Stomach (tissue), 19 donors: Measurements from ENCODE around the gene LRP6. TPM values are rescaled to one million over a fixed set of nuclear protein-coding genes. Genes with fewer than 3 reads are reported as not detected.
"Not testable (repeated sequence)": the region's sequence is repeated elsewhere in the genome, so short reads cannot be mapped to it uniquely, and the experiment has no call there.

Experiments used
- DNase-seq, 2 donors: peaks; one replicate each; pipeline versions ENCODE4 v3.0.0 to v3.0.0-alpha.2; 2013 to 2019
- H3K27ac ChIP-seq, 5 donors: fragments of 200-600 bp in 4 of 5; sonication (generic) in 4 of 5; one replicate each; pipeline ENCODE4 v1.5.1; 2013 to 2019; ENCODE audit warnings: mild to moderate bottlenecking in 1 of 5, moderate library complexity in 1 of 5
- H3K27me3 ChIP-seq, 3 donors: fragments of 200-600 bp; sonication (generic); one replicate each; pipeline ENCODE4 v1.5.1; 2017 to 2019; ENCODE audit warnings: mixed run types in 1 of 3
- H3K36me3 ChIP-seq, 4 donors: fragments of 200-600 bp; sonication (generic); 1 replicate in 3 of 4; 2 replicates in 1 of 4; pipeline ENCODE4 v1.5.1; 2016 to 2019
- H3K4me1 ChIP-seq, 4 donors: fragments of 200-600 bp; sonication (generic); one replicate each; pipeline ENCODE4 v1.5.1; 2016 to 2019
- H3K4me3 ChIP-seq, 4 donors: fragments of 200-600 bp; sonication (generic) in 3 of 4; one replicate each; pipeline ENCODE4 v1.5.1; 2016 to 2019; ENCODE audit warnings: mild to moderate bottlenecking in 1 of 4
- H3K9me3 ChIP-seq, 4 donors: fragments of 200-600 bp; sonication (generic); one replicate each; pipeline ENCODE4 v1.5.1; 2016 to 2019
- CTCF ChIP-seq, 7 experiments: fragments of 450-650 bp in 4 of 7; fragments of 200-600 bp in 3 of 7; sonication (generic) in 3 of 7; IDR thresholded peaks; one replicate each; pipeline ENCODE4 v1.5.1; 2016 to 2019; ENCODE audit warnings: antibody characterized with exemption in 7 of 7, control low read depth in 2 of 7, mild to moderate bottlenecking in 1 of 7
- EP300 ChIP-seq: sonication (generic); formaldehyde crosslinking; IDR thresholded peaks from one replicate; pipeline ENCODE4 v1.6.1; 2017; ENCODE audit warnings: antibody characterized with exemption
- POLR2A ChIP-seq, 4 donors: fragments of 450-650 bp; IDR thresholded peaks; one replicate each; pipeline ENCODE4 v1.6.1; 2016; ENCODE audit warnings: antibody characterized with exemption in 4 of 4, control low read depth in 2 of 4, mild to moderate bottlenecking in 1 of 4, moderate library complexity in 1 of 4
- POLR2AphosphoS5 ChIP-seq, 3 donors: sonication (generic); formaldehyde crosslinking; IDR thresholded peaks; one replicate each; pipeline ENCODE4 v1.6.1; 2016; ENCODE audit warnings: antibody characterized with exemption in 3 of 3
- WGBS, 5 donors: extraction: QIAGEN DNeasy Blood & Tissue Kit in 3 of 5; methylation state at CpG; one replicate each; pipeline versions ENCODE4 v1.1.5 to v1.1.7; 2013 to 2018; 5-methylcytosine and 5-hydroxymethylcytosine counted together
- intact Hi-C: fragments of 100-400 bp; cut with DNase I; formaldehyde crosslinking; loops from one replicate; pipeline ENCODE4 v1.15.1; 2023; ENCODE audit warnings: low total_unique reads
- long read RNA-seq, 10 donors: transcript quantifications; one replicate each; lab custom pipeline, GENCODE V29; 2026
- polyA plus RNA-seq, 3 donors: library from polyadenylated mRNA; stranded (reverse); fragments of 200-250 nt; gene quantifications; one replicate each; pipeline ENCODE4 v1.2.3, GENCODE V29; 2013
- total RNA-seq, 5 donors: library from RNA; depleted of rRNA; stranded (reverse); fragments of >200 nt; gene quantifications; one replicate each; pipeline versions ENCODE4 v1.1.0 to v1.2.3, GENCODE V29; 2014 to 2016
- donor health status: healthy with polysubstance abuse.
- donor health status: Bipolar disorder and iron deficiency.
- donor health status: healthy.

Gene LRP6
- total RNA-seq, result 100 to 1,000 TPM in 1 of 5 donors, 10 to 100 TPM in 4; 36.2 to 113 (median 40.3) TPM
- 1 to 10 TPM; 2.7 to 4.1 (median 3.2) TPM for polyA plus RNA-seq
- long read RNA-seq, donor 1, result 0 reads
- long read RNA-seq, donor 2, result 0 reads
- long read RNA-seq, donor 3, result 0 reads
- long read RNA-seq, donor 4, result 0 reads
- long read RNA-seq, donor 5, full-length matches to known transcripts, result 3 of 11 reads
- long read RNA-seq, donor 5, partial matches to known transcripts, result 8 of 11 reads
- long read RNA-seq, donor 5, other reads (novel, unspliced or antisense), result 0 of 11 reads
- long read RNA-seq, donor 6, partial matches to known transcripts, result 5 of 5 reads
- long read RNA-seq, donor 6, other reads (novel, unspliced or antisense), result 0 of 5 reads
- long read RNA-seq, donor 7, partial matches to known transcripts, result 8 of 8 reads
- long read RNA-seq, donor 7, other reads (novel, unspliced or antisense), result 0 of 8 reads
- long read RNA-seq, donor 8, result 0 reads
- long read RNA-seq, donor 9, partial matches to known transcripts, result 5 of 5 reads
- long read RNA-seq, donor 9, other reads (novel, unspliced or antisense), result 0 of 5 reads
- long read RNA-seq, donor 10, result 0 reads

- H3K27me3 ChIP-seq, result peaks cover 0 to 17% (median 0%) of the 10 kb centered on the region in 3 donors
- H3K36me3 ChIP-seq, result no peaks in the 10 kb centered on the region
- H3K4me3 ChIP-seq, result peak within 1 kb of the TSS; percentile 66 to 88 (median 78)
- intact Hi-C loops, result no loop called here
- peaks cover 11 to 38% (median 23%) of the 10 kb centered on the region in 4 donors for H3K4me1 ChIP-seq
- peak within 1 kb of the TSS; percentile 97 to 99 (median 98) for H3K27ac ChIP-seq
- WGBS, 5 donors, result 0 to 1% (median 1%) methylated on average over 52 to 92 of the region's 92 CpGs
- H3K9me3 ChIP-seq, result no peaks in the 10 kb centered on the region
- DNase-seq, result peak; percentile 90 to 97
- TF ChIP-seq EP300 (no peak), POLR2A (IDR thresholded peaks at IDR 0.05) (peak in 1 of 4 donors; percentile 44), POLR2AphosphoS5 (IDR thresholded peaks at IDR 0.05) (peak; percentile 64 to 89 (median 82)), CTCF (IDR thresholded peaks at IDR 0.05) (peak in 2 of 7 experiments; percentile 5 to 32)
These were observed at the start of gene LRP6 for GRCh38 chr12:12266873-12267741. Gene LRP6, minus strand, starts transcription at chr12:12267044. Its CDS starts 309 bp downstream, at chr12:12266735.

- no peaks in the 10 kb centered on the region for H3K9me3 ChIP-seq
- no peaks in the 10 kb centered on the region for H3K27me3 ChIP-seq
- TF ChIP-seq CTCF (IDR thresholded peaks at IDR 0.05), result no peak
- peak in 1 of 3 donors; percentile 69 for TF ChIP-seq POLR2AphosphoS5 (IDR thresholded peaks at IDR 0.05)
- no peak overlapping the region for H3K4me3 ChIP-seq
- peaks cover 10 to 35% (median 21%) of the 10 kb centered on the region in 4 donors for H3K4me1 ChIP-seq
- no peaks in the 10 kb centered on the region for H3K36me3 ChIP-seq
- DNase-seq, result peak; percentile 44 to 47
- intact Hi-C loops, result no loop called here
- H3K27ac ChIP-seq, result peak overlapping the region; percentile 36 to 58 (median 47)
These were observed 49.0 kb upstream of the LRP6 start for GRCh38 chr12:12315838-12316237.

GRCh38 chr12:12310695-12311094 is 43.9 kb upstream of the LRP6 start:
- H3K36me3 ChIP-seq, H3K4me1 ChIP-seq, H3K4me3 ChIP-seq, H3K9me3 ChIP-seq, intact Hi-C loops, DNase-seq, H3K27me3 ChIP-seq, H3K27ac ChIP-seq: not testable (repeated sequence)
- WGBS, 5 donors, result 83 to 93% (median 85%) methylated on average over 9 to 10 of the region's 10 CpGs

GRCh38 chr12:12305568-12306300 is 38.9 kb upstream of the LRP6 start:
- no peaks in the 10 kb centered on the region for H3K9me3 ChIP-seq
- no peaks in the 10 kb centered on the region for H3K36me3 ChIP-seq
- intact Hi-C loops, result no loop called here
- TF ChIP-seq POLR2AphosphoS5 (IDR thresholded peaks at IDR 0.05), result no peak
- no peak for TF ChIP-seq POLR2A (IDR thresholded peaks at IDR 0.05)
- no peak for TF ChIP-seq EP300
- TF ChIP-seq CTCF (IDR thresholded peaks at IDR 0.05), result no peak
- H3K27ac ChIP-seq, result no peak overlapping the region
- WGBS, 5 donors, result 79 to 87% (median 83%) methylated on average over 7 of the region's 7 CpGs
- H3K4me3 ChIP-seq, result no peak overlapping the region
- no peaks in the 10 kb centered on the region for H3K27me3 ChIP-seq
- no peak for DNase-seq
- no peaks in the 10 kb centered on the region for H3K4me1 ChIP-seq
